GM12891 (cell line): ENCODE results near the gene TUBB3.

ENCODE experiments used
- POLR2A ChIP-seq: IDR thresholded peaks from 2 replicates; pipeline ENCODE4 v1.6.1; 2011; ENCODE audit warnings: low read depth, low read length, control low read depth
- POLR2AphosphoS5 ChIP-seq: IDR thresholded peaks from 2 replicates; pipeline ENCODE4 v1.6.1; 2011; ENCODE audit warnings: low read depth, low read length, control low read depth

DNA sequence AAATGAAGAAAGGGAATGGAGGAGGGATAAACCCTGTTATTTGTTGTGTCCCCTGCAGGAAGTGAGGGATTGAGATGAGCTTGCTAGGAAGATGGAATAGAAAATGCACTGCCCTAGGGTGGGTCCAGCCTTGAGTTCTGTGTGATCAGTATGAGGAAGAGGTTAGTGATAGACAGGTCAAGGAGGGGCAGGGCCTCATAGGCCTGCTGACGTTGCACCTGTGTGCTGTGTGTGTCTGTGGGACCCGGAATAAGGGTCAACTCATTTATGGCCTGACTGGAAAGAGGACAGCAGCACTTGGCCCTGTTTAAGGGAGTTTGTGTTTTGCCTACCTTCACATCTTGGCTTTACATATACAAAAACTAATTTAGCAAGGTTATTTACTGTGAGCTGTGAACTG lies 51.7 kb downstream of the TUBB3 start:
- no peak for TF ChIP-seq POLR2A
- no peak for TF ChIP-seq POLR2AphosphoS5
